ENCODE measurements around the gene PARK7.

PARK7 gene

DNA sequence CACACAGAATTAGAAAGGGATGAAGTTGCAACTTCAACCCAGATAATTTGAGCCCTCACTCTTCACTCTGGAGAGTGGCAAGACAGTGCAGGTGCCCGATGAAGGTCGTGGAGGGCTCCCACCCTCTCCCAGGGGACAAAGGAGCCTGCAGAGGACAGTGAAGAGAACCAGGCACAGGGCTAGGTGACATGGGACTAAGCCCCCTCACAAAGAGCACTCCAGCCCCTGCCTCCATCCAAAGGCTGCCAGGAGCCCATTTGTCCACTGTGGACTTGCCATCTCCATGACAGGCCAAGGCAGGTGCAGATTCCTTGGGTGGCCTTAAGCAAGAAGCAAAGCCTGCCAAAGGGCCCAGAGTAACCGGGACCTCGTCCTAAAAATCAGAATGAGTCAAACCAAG lies 49.5 kb downstream of the PARK7 start:
- no peak for DNase-seq

DNA sequence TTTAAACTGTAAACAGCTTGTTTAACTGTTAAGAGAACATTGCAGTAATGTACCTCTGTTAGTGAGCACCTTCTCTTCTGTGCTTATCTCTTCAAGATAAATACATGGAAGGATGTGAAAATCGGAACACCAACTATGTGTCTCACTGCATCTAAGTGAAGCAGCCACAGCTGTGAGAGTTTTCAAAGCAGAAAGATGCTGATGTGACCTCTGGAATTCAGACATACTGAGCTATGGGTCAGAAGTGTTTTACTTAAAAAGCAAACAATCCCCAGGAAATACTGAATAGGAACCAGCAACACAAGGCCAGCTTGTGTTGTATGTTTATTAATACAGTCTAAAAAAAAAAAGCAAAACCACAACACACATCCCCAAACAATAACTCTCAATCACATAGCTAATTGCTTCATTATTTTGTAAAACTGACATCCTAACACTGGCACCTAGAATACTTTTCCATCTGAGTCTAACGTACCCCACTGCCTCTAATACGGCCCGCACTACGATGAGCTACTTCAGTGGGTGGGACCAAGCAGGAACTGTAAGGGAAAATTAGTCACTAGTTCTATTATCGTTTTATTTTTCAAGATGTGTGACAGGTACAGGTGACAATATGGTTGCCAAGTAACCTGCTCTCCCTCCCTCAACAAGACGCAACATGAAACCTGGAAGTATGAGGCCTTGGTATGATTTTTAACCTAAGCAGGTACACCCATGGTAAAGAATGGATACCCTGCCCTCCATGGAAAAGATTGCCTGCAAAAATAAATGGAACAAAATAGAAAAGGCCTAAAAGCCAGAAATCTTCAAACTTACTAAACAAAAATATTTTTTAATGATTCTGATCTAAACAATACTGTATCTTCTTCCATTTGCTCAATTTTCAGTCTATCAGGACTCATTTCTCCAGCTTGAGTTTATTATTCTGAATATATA lies 50.7 kb downstream of the PARK7 start:
- no peak for DNase-seq

DNA sequence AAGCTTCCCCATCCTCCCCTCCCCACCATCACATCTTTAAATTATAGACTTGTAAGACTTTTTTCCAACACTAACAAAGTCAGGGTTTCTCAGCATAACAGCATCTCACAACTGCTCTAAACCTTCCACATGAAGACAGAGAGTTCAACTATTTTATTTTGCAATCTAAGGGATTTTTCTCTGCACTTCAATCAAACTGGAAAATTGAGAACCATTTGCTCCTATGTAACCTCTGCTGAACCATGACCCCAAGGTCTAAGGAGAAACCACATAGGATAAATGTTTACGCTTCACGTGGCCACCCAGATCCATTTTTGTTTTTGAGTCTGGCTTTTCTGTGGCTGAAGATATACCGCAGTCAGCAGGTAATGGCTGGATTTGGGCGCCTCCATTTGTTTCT lies 51.4 kb downstream of the PARK7 start:
- no peak for DNase-seq

DNA sequence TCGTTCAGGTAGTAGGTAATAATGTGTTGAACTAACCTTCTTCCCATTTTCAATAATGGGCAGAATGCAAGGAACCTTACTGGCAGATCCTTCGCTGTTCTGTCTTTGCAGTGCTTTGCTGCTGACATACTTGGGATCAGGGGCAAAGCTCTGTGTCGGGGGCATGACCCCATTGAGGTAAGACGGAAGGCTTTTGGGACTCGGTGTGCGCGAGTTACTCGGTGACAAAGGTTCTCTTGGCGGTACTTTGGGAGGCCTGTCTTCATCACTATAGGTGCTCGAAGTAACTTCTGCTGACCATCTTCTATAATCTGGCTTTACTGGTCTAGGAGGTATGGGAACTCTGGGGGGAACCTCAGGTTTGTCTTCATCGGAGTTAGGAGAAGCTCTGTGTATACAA lies 51.9 kb downstream of the PARK7 start:
- DNase-seq, result no peak

DNA sequence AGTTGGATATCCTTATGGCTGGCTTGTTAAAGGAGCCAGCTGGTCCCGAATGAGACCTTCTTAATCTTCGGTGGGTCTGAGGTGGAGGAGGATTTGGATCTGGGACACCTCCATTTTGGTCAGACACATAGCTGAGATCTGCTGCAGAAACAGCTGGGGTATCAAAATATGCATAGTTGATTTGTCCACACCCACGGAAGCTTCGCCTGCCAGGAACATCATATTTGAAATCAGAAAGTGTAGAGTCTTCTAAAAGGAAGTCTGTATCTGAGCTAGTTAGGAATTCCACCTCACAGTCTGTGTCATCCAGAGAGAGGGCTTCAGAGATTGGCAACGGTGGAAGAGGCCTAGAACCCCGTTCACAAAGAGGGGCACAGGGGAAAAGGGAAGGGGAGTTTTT lies 52.3 kb downstream of the PARK7 start:
- DNase-seq, result no peak

DNA sequence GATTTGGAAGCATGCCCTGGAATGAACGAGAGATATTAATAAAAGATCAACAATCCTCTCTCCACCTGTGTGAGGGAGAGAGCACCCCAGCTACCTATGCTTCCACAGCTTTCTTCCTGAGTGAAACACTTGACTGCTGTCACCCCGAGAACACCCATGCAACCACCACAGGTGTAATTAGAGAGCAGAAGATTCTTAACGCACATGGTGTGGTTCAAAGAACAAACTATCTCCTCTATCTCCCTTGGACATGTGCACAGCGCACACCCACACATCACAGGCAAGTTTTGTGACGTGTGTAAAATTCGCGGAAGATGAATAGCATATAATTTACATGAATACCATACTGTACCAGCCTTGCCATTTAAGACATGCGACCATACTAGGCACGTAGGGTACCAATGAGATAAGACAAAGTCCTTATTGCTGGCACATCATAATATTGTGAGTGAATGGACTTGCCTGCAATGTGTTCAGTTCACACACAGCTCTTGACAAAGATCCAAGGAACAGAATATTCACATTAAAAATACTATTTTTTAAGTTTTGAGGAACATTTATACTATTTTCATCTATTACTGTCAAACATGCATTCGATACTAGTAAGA lies 53.0 kb downstream of the PARK7 start:
- DNase-seq, result no peak

DNA sequence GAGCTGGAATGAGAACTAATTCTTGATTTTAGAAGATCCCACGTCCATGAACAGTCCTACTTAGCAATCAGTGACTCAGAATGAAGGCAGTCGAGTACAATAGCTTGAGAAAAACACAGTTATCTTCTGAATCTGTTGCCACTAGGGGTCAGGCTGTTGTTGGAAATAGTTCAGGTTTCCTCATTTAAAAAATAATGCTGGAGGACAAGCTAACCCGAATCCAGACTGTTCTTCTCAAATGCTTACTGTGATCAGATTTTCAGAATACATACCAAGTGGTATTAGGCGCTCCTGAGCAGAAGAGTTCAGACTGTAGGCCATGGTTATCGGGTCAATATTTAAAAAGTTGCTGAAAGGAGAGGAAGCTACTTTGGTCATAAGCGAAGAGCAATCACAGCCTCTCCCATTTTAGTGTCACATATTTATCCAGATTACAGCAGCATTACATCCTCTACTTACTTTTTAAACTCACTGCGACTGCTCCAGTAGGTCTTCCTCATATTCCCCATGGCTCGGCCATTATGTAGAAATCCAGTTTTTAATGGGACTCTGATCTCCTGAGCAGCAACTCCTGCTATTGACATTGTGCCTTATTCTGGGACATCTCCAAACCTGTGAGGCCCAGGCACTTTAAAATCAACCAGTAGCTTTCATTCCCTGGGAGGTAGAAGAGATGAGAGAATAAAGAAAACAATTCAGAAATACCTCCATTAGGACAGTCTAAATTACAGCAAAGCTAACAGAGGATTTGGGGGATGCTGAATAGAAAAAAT lies 53.7 kb downstream of the PARK7 start:
- peak; percentile 91 for DNase-seq

DNA sequence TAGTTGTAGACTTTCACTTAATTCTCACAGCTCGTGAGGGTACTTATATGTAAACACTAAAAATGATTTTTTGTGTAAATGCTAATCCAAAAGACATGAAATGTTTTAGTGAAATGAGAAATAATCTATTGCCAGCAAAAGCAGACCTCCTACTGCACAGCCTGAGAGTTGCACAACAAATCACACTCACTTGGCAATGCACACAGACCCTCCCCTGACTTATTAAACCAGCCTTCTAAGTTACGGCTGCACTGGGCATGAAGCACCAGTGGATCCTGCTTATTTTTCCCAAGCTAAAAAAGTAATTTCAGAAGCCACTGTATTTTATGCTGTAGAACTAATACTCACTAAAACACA lies 54.3 kb downstream of the PARK7 start:
- DNase-seq, result peak; percentile 14

DNA sequence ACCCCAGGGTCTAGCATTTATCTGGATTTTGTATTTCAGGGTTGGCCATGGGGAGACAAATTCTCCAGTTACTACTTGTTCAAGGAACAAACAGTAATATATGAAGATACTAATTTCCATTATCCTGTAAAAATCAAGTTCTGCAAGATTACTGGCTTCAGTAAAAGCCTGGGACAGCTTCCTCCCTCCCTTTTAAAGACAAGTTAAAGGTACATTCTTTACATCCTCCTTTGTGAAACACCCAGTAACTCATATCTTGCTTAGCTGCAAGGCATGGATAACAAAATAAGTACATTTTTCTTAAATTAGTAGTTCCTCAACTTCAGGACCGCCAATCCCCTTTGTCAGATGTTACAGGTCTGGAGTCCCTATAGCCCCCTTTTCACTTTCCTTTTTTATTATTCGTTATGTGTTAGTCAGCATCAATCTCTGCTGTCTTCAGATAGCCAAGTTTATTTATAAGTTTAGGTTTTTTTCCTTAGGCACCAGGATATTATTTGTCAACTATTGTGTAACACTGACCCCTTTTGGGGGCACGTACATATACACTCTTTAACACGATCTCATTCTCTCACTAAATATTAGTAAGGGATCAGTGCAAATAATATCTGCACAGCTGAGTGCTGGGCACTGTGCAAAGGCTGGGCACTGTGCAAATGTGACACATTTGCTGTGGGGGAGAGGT lies 54.8 kb downstream of the PARK7 start:
- peak; percentile 11 for DNase-seq

DNA sequence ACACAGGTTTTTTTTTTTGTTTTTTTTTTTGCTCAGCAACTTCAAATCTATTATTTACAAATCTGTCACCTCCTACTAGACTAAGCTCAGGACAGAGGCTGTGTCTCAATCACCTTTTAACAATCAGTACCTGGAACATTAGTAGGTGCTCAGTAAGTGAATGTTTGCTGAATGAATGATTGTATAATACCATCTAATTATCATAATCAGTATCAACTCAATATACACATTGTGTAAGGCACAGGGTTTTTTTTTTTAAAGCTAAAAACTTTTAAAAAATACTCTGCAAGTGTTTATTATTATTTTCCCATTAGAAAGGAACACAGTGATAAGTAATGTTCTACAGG lies 55.4 kb downstream of the PARK7 start:
- no peak for DNase-seq

DNA sequence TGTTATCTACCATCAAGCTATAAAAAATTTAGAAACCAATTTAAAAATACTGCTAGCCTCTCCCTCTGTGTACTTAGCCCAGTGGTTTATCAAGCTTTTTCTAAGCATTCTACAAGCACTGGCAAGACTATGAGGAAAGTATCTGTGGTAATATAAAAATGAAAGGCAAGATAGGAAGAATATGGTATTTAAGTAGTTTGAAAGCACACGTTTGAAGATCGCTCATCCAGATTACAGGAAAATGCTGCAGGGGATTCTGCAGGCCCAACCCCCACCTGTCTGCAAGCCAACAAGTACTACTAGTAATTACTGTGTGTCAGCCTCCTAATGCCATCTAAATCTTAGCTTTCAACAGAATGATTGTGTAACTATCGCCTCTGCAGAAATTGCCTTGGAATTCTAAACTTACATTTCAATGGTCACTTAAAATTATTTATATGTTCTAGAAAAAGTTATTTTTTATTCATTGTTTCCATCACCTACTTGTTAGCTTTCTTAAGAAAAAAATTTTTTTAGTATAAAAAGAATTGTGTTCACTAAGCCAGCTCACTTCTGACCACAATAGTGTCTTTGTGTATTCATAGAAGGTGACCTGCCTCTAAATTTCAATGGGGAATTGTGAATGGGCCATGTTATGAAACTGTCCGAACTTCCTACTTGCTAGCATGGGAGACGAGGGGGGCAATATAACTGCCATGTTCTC lies 56.1 kb downstream of the PARK7 start:
- DNase-seq, result peak; percentile 65

DNA sequence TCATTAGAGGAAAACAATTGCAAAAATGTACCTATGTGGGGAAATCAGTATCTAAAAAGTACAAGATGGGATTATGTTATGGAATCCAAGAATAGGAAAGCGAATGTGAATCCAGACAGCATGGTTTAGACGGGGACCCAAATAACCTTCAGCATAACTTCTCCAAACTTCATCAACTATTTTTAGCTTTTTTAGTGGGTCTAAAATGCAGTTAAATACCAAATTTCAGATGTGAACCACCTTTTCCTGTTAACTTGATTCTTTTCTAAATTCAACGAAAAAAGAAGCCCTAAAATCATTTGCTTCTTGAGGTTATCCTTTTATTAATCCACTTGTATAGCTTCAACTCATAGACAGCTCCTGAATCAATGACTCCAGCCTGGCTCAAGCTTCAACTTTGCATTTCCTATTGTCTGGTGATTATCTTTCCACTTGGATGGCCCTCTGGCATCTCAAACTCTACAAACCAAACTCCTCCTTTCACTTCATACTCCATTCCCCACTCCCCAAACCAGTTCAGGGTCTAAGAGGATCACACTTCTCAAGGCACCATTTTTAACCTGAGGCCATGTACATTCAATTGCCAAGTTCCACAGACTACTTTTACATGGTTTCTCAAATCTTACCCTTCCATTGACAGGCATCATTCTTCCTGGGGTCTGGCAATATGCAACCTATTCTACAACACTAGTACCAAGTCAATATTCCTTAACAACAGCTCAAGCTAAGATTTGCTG lies 57.1 kb downstream of the PARK7 start:
- peak; percentile 87 for DNase-seq

DNA sequence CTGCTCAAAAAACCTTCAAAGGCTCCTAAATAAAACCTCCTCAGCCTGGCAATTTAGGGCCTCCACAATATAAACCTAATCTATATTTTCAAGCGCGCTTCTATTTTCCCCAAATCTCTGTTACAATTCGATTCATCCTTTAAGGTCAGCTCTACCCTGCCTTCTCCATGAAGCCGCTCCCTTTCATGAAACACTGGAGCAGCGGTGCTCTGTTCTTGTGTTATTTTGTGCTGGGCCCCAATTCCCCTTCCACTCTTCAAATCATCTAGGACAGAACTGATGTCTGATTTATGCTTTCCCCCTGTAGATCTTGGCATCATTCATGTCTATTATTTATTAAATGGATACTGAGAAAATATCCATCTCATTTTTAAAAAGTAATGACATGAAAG lies 57.7 kb downstream of the PARK7 start:
- DNase-seq, result peak; percentile 35

DNA sequence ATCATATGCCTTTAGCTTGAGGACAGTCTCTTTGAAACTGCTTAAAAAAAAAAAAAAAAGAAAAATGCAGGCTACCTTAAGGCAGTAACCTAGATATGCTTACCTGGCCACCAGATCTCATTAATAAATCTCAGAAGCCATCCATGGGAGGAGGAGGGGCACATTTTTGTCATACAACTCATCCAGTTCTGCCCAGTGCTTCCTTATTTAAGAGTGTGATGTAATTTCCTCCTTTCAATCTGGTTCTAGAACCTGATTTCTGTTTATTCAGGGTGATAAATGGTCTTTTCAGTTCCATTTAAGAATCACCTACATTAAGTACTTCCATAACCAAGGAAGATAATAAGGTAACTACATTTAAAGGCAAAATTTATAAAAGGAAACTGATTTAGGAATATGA lies 58.5 kb downstream of the PARK7 start:
- DNase-seq, result no peak

DNA sequence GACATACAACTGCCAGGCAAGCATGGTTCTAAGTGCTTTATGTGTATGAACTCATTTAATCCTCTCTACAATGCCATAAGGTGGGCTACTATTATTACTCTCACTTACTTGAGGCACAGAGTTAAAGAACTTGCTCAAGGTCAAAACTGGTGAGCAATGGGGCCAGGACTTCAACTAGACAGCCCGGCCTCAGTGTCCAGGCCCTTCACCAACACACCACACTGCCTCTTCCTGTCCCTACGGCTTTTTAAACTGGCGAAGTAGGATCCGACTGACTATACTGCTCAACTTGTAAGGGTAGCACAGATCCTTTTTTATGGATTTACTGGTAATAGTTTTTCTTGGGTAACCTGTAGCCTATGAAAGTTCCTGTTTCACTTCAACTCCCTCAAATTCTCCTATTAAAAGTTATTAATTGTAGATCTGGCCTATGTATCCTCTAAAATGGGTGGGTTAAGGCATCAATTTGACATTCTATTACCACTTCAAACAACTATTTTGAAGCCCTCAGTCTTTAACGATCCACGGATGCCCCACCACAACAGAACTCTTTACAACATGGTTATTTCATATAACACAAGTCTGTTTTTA lies 60.3 kb downstream of the PARK7 start:
- no peak for DNase-seq

DNA sequence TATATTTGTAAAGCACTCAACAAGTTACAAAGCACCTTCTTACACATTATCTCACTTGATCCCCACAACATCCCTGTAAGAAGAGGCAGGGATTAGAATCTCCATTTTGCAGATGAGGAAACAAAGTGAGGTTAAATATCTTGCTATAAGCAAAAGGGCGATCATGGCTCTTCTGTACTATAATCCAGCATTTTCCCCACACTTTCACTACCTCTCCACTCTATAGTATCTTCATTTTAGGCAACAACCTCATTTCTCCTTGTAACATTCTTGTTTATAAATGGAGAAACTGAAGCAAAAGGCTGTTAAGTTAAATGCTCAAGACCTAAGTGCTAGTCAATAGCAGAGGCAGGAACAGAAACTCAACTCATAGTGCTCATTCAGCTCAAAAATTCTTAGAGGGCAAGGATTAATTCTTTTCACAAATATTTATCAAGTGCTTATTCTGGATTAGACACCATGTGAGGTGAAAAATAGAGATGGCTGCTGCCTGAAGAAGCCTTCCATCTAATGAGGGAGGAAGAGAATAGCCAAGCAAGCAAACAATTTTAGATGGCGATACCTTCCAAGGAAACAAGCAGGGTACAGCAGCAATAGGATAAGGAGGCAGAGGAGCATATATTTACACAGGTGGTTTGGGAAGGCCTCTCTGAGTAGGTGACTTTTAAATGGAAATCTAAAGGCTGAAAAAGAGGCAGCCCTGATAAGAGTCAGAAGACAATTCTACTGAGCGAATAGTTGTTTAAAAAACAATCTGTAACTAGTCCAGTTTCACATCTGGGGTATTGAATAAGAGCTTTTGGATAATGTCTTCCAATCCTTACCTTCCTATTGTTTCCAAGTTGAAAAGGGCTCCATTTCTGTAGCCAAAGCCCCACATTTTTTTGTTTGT lies 61.1 kb downstream of the PARK7 start:
- no peak for DNase-seq

DNA sequence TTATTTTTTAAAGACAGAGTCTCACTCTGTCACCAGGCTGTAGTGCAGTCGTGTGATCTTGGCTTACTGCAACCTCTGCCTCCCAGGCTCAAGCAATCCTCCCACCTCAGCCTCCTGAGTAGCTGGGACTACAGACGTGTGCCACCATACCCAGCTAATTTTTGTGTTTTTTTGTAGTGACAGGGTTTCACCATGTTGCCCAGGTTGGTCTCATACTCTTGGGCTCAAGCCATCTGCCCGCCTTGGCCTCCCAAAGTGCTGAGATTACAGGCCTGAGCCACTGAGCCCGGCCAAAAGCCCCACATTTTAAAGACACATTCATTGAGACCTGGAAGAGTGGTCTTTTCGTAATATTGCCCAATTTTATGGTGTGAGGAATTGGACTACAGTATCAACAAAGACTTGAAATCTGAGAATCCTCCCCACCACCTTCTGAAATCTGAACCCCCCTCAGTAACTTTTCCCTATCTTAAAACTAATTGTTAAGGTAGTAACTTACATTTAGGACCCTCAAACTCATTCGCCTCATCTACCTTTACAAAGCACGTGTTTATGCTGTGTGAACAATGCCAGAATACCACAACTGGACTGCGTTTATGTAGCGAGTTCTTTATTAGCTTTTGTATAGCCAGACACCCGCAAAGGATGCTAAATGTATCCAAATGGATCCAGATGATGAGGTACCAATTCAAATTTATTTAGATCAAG lies 61.9 kb downstream of the PARK7 start:
- no peak for DNase-seq

DNA sequence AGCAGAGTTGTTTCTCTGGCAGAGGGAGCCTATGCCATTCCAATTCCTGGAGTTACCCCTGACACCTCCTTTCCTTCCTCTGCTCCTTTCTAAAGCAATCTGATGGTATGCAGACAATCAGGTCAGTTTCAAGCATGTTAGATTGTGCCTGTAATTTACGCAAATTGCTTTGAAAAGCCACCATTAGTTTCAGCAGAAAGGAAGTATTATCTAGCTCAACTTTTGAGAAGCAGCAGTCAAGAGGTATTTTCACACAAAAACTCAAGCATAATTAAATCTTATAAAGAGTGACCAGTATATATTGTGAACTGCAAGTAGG lies 62.4 kb downstream of the PARK7 start:
- DNase-seq, result no peak

DNA sequence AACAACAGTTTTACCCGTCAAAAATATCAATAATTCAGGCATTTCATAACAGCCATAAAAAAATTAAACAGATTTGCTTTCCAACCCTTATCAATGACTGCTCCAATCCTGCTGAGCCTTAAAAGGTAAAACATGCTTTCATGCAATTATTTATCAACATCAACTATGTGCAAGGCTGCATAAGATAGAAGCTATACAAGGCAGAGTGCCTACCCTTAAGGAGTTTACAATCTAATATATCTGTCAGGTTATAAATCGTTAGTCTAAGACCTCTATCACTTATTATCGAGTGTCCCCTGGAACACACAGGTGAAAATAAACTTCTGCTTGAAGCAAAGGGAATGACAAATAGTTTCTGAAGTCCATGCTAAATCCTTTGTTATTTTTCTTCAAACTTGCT lies 62.8 kb downstream of the PARK7 start:
- DNase-seq, result no peak

DNA sequence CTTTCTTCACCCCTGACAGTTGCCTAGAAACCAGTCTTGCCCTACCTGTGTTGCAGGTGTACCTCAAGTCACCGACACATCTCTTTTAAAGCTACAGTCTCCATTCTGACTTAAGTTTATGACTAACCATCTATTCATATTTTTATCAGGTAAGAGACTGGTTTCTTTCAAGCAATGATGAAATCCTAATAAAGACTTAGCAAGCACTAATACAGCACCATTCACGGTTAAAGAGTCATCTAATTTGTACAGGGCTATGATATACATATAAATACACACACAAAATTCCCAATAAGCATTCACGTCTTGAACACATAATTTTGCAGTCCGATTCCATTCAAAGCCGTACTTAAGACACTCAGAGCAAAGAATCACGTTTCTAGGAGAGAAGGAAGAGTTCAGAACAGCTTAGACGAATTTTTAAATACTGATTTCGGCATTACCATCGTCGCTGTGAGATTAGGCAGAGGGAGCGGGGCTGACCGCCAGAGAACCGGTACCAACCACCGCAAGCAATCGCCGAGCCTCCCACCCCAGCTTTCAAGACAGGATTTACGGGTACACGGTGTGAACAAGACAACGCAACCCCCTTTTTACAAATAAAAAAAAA lies 63.7 kb downstream of the PARK7 start:
- DNase-seq, result peak; percentile 74
